KMS-11 (cell line): Measurements from ENCODE around the gene PDGFRA.

Source experiments
- H2AFZ ChIP-seq: fragments of 200-600 bp; sonication (generic); 2 replicates; pipeline ENCODE4 v1.6.1; 2016; ENCODE audit warnings: antibody characterized with exemption, mixed run types, low read depth
- H3K27ac ChIP-seq: fragments of 200-600 bp; sonication (generic); 2 replicates; pipeline ENCODE4 v1.6.1; 2016; ENCODE audit warnings: mild to moderate bottlenecking, mixed run types
- H3K27me3 ChIP-seq: fragments of 200-600 bp; sonication (generic); 2 replicates; pipeline ENCODE4 v1.6.1; 2017; ENCODE audit warnings: mild to moderate bottlenecking, low read depth, mixed run types, moderate library complexity; ENCODE audit not compliant: insufficient read depth
- H3K36me3 ChIP-seq: fragments of 200-600 bp; sonication (generic); 2 replicates; pipeline ENCODE4 v1.6.1; 2017; ENCODE audit warnings: mild to moderate bottlenecking, mixed run types; ENCODE audit not compliant: insufficient read depth
- H3K4me1 ChIP-seq: fragments of 200-600 bp; sonication (generic); 2 replicates; pipeline ENCODE4 v1.6.1; 2016; ENCODE audit warnings: mild to moderate bottlenecking, low read depth, mixed run types; ENCODE audit not compliant: poor library complexity, severe bottlenecking
- H3K4me2 ChIP-seq: fragments of 200-600 bp; sonication (generic); 2 replicates; pipeline ENCODE4 v1.7.0; 2016; ENCODE audit warnings: mild to moderate bottlenecking, mixed run types
- H3K4me3 ChIP-seq: fragments of 200-600 bp; sonication (generic); IDR thresholded peaks from 2 replicates; pipeline ENCODE4 v1.6.1; 2017; ENCODE audit warnings: low read depth, low read length, mixed read lengths; ENCODE audit not compliant: insufficient read depth
- H3K79me2 ChIP-seq: fragments of 200-600 bp; sonication (generic); 2 replicates; pipeline ENCODE4 v1.6.1; 2016; ENCODE audit warnings: low read depth, mixed run types; ENCODE audit not compliant: insufficient read depth
- H3K9ac ChIP-seq: fragments of 200-600 bp; sonication (generic); 2 replicates; pipeline ENCODE4 v1.6.1; 2016; ENCODE audit warnings: mild to moderate bottlenecking, mixed run types
- H4K20me1 ChIP-seq: fragments of 200-600 bp; sonication (generic); 2 replicates; pipeline ENCODE4 v1.6.1; 2016; ENCODE audit warnings: mild to moderate bottlenecking, mixed run types; ENCODE audit not compliant: insufficient read depth
- TF ChIP-seq, protein P1 (sequence below): fragments of 200-600 bp; sonication (generic); conservative IDR thresholded peaks from 2 replicates; pipeline ENCODE4 v1.6.1; 2017; ENCODE audit warnings: low read depth, mild to moderate bottlenecking, antibody characterized with exemption, low read length, moderate library complexity, mixed read lengths

Gene PDGFRA

DNA sequence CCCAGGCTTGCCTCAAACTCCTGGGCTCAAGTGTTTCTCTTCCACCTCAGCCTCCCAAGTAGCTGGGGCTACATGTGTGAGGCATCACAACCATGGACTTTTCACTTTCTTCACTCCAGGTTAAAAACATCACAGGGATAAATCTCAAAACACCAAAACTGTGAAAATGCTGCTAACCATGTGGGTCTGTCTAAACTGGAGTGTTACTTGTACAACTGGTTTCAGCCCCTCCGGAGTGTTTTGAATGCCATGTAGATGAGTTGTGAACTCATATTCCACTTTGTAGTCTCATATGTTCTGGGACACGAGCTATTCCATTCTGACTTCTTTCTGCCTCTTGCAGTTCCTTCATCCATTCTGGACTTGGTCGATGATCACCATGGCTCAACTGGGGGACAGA is 43.0 kb downstream of the PDGFRA start:
- Histone ChIP-seq H3K9ac (no peak overlapping the region), H3K27me3 (no peaks in the 10 kb centered on the region; the same call in 1 of the 2 replicates), H3K27ac (no peak overlapping the region), H3K4me2 (no peak overlapping the region), H3K4me1 (no peaks in the 10 kb centered on the region), H4K20me1 (no peaks in the 10 kb centered on the region), H3K4me3 (no peak overlapping the region), H3K79me2 (no peaks in the 10 kb centered on the region), H3K36me3 (no peaks in the 10 kb centered on the region), H2AFZ (no peak overlapping the region)
- TF ChIP-seq, protein P1, sequence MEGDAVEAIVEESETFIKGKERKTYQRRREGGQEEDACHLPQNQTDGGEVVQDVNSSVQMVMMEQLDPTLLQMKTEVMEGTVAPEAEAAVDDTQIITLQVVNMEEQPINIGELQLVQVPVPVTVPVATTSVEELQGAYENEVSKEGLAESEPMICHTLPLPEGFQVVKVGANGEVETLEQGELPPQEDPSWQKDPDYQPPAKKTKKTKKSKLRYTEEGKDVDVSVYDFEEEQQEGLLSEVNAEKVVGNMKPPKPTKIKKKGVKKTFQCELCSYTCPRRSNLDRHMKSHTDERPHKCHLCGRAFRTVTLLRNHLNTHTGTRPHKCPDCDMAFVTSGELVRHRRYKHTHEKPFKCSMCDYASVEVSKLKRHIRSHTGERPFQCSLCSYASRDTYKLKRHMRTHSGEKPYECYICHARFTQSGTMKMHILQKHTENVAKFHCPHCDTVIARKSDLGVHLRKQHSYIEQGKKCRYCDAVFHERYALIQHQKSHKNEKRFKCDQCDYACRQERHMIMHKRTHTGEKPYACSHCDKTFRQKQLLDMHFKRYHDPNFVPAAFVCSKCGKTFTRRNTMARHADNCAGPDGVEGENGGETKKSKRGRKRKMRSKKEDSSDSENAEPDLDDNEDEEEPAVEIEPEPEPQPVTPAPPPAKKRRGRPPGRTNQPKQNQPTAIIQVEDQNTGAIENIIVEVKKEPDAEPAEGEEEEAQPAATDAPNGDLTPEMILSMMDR, result no peak

DNA sequence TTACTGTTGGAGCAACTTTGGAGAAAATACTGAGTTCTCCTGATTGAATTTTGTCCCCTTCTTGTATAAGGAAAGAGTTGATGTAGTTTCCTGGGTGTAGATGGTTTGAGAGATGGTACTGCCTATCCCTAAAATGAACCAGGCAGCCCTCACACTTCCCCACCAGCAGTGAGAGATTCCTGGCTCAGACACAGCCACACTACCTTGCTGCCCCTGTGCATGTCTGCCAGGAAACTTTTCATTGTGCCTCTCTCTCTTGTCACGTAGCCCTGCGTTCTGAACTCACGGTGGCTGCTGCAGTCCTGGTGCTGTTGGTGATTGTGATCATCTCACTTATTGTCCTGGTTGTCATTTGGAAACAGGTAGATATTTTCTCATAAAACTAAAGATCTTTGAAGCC is 45.2 kb downstream of the PDGFRA start:
- Histone ChIP-seq H3K27me3 (no peaks in the 10 kb centered on the region; the same call in 1 of the 2 replicates), H3K4me2 (no peak overlapping the region), H3K4me3 (no peak overlapping the region), H3K4me1 (no peaks in the 10 kb centered on the region), H3K79me2 (no peaks in the 10 kb centered on the region), H4K20me1 (no peaks in the 10 kb centered on the region), H2AFZ (no peak overlapping the region), H3K36me3 (no peaks in the 10 kb centered on the region), H3K27ac (no peak overlapping the region), H3K9ac (no peak overlapping the region)
- TF ChIP-seq, protein P1, result no peak

DNA sequence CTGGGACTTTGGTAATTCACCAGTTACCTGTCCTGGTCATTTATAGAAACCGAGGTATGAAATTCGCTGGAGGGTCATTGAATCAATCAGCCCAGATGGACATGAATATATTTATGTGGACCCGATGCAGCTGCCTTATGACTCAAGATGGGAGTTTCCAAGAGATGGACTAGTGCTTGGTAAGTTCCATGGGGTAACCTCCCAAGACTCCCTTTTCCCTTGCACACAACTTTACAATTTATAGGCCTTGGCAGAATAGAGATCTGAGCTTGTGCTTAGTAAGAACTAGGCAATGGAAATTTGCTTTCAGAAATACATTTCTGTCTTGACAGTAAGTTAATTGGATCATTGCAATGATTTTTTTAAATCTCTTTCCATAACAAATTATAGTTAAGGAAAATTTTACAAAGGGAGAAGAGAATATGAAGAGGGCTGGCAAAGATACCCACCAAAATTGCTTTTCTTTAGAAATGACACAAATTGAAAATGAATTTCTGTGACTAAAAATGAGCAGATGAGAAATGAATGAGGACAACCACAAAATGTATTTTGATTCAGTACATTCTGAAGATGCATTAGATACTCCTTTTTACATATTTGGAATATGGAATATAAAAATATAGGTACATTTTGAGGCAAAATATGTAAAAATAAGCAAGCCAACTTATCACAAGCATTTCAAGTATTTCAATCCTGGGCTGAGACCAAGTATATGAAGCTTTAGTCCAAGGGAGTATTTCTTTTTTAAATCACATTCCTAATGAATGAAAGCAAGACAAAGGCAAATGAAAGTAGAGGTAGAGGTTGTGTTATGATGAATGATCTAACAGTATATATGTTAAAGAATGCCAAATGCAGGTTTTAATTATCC is 45.9 kb downstream of the PDGFRA start:
- Histone ChIP-seq H4K20me1 (no peaks in the 10 kb centered on the region), H3K4me2 (no peak overlapping the region), H3K4me3 (no peak overlapping the region), H2AFZ (no peak overlapping the region), H3K9ac (no peak overlapping the region), H3K4me1 (no peaks in the 10 kb centered on the region), H3K27me3 (no peaks in the 10 kb centered on the region; the same call in 1 of the 2 replicates), H3K27ac (no peak overlapping the region), H3K36me3 (no peaks in the 10 kb centered on the region), H3K79me2 (no peaks in the 10 kb centered on the region)
- TF ChIP-seq, protein P1, result no peak

DNA sequence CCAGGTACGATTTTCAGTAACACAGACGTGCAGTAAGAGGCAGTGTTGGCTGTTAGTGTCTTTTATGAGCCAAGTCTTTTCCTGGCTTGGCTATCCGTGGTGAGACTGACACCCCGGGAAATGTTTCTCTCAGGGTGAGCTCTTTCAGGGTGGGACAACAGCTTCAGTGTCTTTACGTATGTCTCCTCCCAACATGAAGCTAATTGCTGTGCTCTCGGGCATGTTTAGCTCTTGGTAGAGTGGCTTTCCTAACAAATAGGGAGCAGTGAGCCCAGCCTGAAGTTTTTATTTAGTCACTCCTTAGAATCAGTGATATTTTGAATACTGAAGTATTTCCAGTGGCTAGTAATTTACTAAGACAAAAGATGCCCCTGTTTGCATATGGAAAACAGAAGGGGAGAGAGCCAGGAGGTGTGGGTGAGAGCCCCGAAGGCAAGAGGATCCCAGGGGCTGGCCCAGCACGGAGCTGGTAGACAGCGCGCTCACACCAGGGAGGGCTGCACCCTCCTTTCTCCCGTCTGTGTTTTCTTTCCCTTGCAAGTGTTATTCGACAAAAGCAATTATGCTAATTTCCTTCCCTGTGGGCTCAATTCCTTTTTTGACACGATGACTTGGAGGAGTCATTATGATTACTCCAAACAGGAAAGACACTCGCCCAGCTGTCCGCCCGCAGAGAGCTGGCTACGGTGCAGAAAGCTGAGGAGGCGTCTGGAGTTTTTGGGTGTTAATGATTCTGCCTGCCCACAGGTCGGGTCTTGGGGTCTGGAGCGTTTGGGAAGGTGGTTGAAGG is 47.7 kb downstream of the PDGFRA start:
- H3K4me1 ChIP-seq, result no peaks in the 10 kb centered on the region
- no peak overlapping the region for H2AFZ ChIP-seq
- H3K36me3 ChIP-seq, result no peaks in the 10 kb centered on the region
- TF ChIP-seq, protein P1, result no peak
- no peak overlapping the region for H3K27ac ChIP-seq
- no peak overlapping the region for H3K4me3 ChIP-seq
- H3K27me3 ChIP-seq, result no peaks in the 10 kb centered on the region; the same call in 1 of the 2 replicates
- no peak overlapping the region for H3K9ac ChIP-seq
- H3K4me2 ChIP-seq, result no peak overlapping the region
- H4K20me1 ChIP-seq, result no peaks in the 10 kb centered on the region
- no peaks in the 10 kb centered on the region for H3K79me2 ChIP-seq
